Thoracic aorta (tissue), 2 donors: Measurements from ENCODE around the gene DPP7. TPM values are rescaled to one million over a fixed set of nuclear protein-coding genes. Genes with fewer than 3 reads are reported as not detected.
A peak's percentile ranks its signal among the peaks of the same experiment; 100 is the strongest.

Source experiments
- ATAC-seq: fragments of 150-250 bp; one replicate; pipeline ENCODE4 v1.8.0; 2017; ENCODE audit warnings: low read depth; ENCODE audit not compliant: insufficient number of reproducible peaks, low FRiP score
- DNase-seq: peaks from one replicate; pipeline ENCODE4 v3.0.0-alpha.2; 2020; ENCODE audit warnings: low spot score
- H3K27ac ChIP-seq, 2 donors: fragments of 200-600 bp; sonication (generic); 1 replicate in 1 of 2; 2 replicates in 1 of 2; pipeline ENCODE4 v1.5.1; 2016; ENCODE audit warnings: mild to moderate bottlenecking in 2 of 2, moderate library complexity in 2 of 2
- H3K27me3 ChIP-seq: fragments of 200-600 bp; sonication (generic); replicated peaks from 2 replicates; pipeline ENCODE4 v1.6.0; 2016; ENCODE audit warnings: mild to moderate bottlenecking; ENCODE audit not compliant: insufficient read depth
- H3K36me3 ChIP-seq: fragments of 200-600 bp; sonication (generic); one replicate; pipeline ENCODE4 v1.5.1; 2016
- H3K4me1 ChIP-seq, 2 donors: fragments of 200-600 bp; sonication (generic); 1 replicate in 1 of 2; 2 replicates in 1 of 2; pipeline versions ENCODE4 v1.5.1 to v1.6.0; 2016; ENCODE audit warnings: low read depth in 2 of 2, mild to moderate bottlenecking in 1 of 2; ENCODE audit not compliant: control insufficient read depth in 1 of 2
- H3K4me3 ChIP-seq: fragments of 200-600 bp; sonication (generic); 2 replicates; pipeline ENCODE4 v1.5.1; 2016; ENCODE audit warnings: mild to moderate bottlenecking
- H3K9me3 ChIP-seq: fragments of 200-600 bp; sonication (generic); 2 replicates; pipeline ENCODE4 v1.5.1; 2016
- CTCF ChIP-seq: fragments of 200-600 bp; sonication (generic); IDR thresholded peaks from one replicate; pipeline ENCODE4 v1.5.1; 2019; ENCODE audit warnings: antibody characterized with exemption
- total RNA-seq, 2 donors: library from RNA; depleted of rRNA; stranded (reverse); fragments of >200 nt; gene quantifications; one replicate each; pipeline versions ENCODE4 v1.1.0 to v1.2.3, GENCODE V29; 2016

The DPP7 gene
- total RNA-seq, 2 donors from 2014 or later, result 100 to 148 TPM

DNA sequence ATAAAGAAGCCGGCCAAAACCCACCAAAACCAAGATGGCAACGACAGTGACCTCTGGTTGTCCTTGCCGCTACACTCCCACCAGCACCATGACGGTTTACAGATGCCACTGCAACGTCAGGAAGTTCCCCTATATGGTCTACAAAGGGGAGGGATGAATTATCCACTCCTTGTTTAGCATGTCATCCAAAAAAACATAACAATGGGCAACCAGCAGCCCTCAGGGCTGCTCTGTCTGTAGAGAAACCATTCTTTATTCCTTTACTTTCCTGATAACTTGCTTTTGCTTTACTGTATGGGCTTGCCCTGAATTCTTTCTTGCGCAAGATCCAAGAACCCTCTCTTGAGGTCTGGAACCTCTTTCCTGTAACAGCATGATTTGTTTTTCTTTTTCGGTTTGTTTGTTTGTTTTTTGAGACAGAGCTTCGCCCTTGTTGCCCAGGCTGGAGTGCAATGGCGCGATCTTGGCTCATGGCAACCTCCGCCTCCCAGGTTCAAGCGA is 39.2 kb downstream of the DPP7 start:
- H3K36me3 ChIP-seq, result peaks cover 6% of the 10 kb centered on the region
- no peak overlapping the region for H3K27ac ChIP-seq
- no peaks in the 10 kb centered on the region for H3K27me3 ChIP-seq
- no peak for TF ChIP-seq CTCF
- H3K9me3 ChIP-seq, result no peaks in the 10 kb centered on the region
- ATAC-seq, result no peak
- H3K4me3 ChIP-seq, result no peak overlapping the region
- H3K4me1 ChIP-seq, result peaks cover 11 to 32% of the 10 kb centered on the region in 2 donors
- no peak for DNase-seq

GRCh38 chr9:137074657-137075274 is 39.8 kb downstream of the DPP7 start:
- no peak for TF ChIP-seq CTCF
- Histone ChIP-seq H3K4me3 (no peak overlapping the region), H3K36me3 (peaks cover 5% of the 10 kb centered on the region), H3K9me3 (no peaks in the 10 kb centered on the region), H3K27me3 (no peaks in the 10 kb centered on the region), H3K4me1 (peaks cover 11 to 37% of the 10 kb centered on the region in 2 donors), H3K27ac (no peak overlapping the region)
- DNase-seq (no peak), ATAC-seq (no peak)

GRCh38 chr9:137073992-137074399 is 40.5 kb downstream of the DPP7 start:
- TF ChIP-seq CTCF, result no peak
- Histone ChIP-seq H3K4me3 (no peak overlapping the region), H3K27me3 (no peaks in the 10 kb centered on the region), H3K27ac (no peak overlapping the region), H3K4me1 (peaks cover 11 to 40% of the 10 kb centered on the region in 2 donors), H3K9me3 (no peaks in the 10 kb centered on the region), H3K36me3 (no peaks in the 10 kb centered on the region)
- DNase-seq (no peak), ATAC-seq (no peak)

DNA sequence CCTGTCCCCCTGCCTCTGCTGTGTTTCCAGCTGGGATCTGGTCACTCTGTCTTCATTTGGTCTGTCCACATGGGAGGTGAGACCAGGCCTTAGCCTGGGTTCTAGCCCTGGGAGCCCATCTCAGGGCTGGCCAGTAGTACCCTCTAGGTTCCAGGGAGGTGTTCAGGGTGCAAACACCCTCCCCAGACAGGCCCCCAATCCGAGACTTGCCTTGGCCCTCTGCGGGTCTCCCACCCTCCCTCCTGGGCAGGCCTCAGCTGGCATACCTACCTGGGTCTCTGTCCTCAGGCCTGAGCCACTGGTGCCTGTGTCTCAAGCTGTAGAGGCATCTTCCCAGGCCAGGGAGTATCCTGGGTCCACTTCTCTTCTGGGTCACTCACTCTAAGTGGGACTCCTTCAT is 43.3 kb downstream of the DPP7 start:
- H3K27ac ChIP-seq, result no peak overlapping the region

DNA sequence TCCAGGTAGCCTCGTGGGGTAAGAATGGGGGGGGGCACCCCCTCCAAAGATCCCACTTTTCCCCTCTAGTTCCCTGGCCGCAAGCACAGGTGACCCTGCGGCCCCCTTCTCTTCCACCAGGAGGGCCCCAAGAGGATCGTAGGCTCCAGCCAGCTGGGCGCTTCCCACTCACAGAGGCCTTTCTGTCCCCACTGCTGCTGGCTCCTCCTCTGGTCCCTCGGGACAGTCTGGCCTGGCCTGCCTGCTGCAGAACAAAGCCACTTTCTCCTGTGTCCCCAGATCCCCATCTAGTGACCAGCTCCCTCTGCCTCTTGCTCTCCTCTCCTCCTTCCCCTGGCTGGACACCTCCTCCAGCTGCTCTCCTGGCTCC is 43.6 kb downstream of the DPP7 start:
- peak; percentile 12 for TF ChIP-seq CTCF
- peaks cover 0 to 21% of the 10 kb centered on the region in 2 donors for H3K4me1 ChIP-seq
- DNase-seq (no peak), ATAC-seq (peak; percentile 22)
- no peaks in the 10 kb centered on the region for H3K36me3 ChIP-seq
- no peak overlapping the region for H3K27ac ChIP-seq
- no peaks in the 10 kb centered on the region for H3K27me3 ChIP-seq
- no peaks in the 10 kb centered on the region for H3K9me3 ChIP-seq
- H3K4me3 ChIP-seq, result peak overlapping the region; percentile 63

More for the DNA sequence above, 43.3 kb downstream of the DPP7 start:
- no peak for ATAC-seq
- H3K4me3 ChIP-seq, result no peak overlapping the region
- no peak for DNase-seq
- no peak for TF ChIP-seq CTCF
- H3K9me3 ChIP-seq, result no peaks in the 10 kb centered on the region
- H3K27me3 ChIP-seq, result no peaks in the 10 kb centered on the region
- H3K4me1 ChIP-seq, result peaks cover 0 to 21% of the 10 kb centered on the region in 2 donors
- H3K36me3 ChIP-seq, result no peaks in the 10 kb centered on the region
